H1 (cell line): ENCODE results near the gene CYB5B. TPM values are rescaled to one million over a fixed set of nuclear protein-coding genes. Genes with fewer than 3 reads are reported as not detected.

Experiments used
- CTCF ChIA-PET: fragments of 300-600 bp; sonication (Branson Sonifier 250); formaldehyde crosslinking; loops from one replicate; lab custom pipeline; 2021; ENCODE audit not compliant: partially characterized antibody; lab: Charles Lee
- POLR2A ChIA-PET: fragments of 300-600 bp; sonication (Branson Sonifier 250); formaldehyde crosslinking; loops from one replicate; lab custom pipeline; 2021; ENCODE audit warnings: inconsistent platforms; ENCODE audit not compliant: partially characterized antibody; lab: Charles Lee
- DNase-seq, 2 experiments: peaks; one replicate each; pipeline versions ENCODE4 v3.0.0 to v3.0.0-alpha.2; 2010 to 2022; ENCODE audit warnings: low spot score in 2 of 2, low read depth in 1 of 2, mixed read lengths in 1 of 2
- FAIRE-seq: peaks from 2 replicates; lab custom pipeline; 2011; peaks lifted over from hg19 to GRCh38; lab: Jason Lieb, UNC
- H2AFZ ChIP-seq: 2 replicates; pipeline ENCODE4 v1.8.1; 2012; ENCODE audit warnings: low read length, inconsistent platforms
- H2AK5ac ChIP-seq: 2 replicates; pipeline ENCODE4 v1.6.1; 2013; ENCODE audit warnings: low read depth, low read length
- H2BK120ac ChIP-seq: replicated peaks from 2 replicates; pipeline ENCODE3; 2013; ENCODE audit warnings: low read depth, low read length, inconsistent platforms
- H2BK12ac ChIP-seq: 2 replicates; pipeline ENCODE4 v1.6.1; 2013; ENCODE audit warnings: low read depth, low read length
- H2BK15ac ChIP-seq: 2 replicates; pipeline ENCODE4 v1.6.1; 2013; ENCODE audit warnings: low read length
- H2BK20ac ChIP-seq: 2 replicates; pipeline ENCODE4 v1.6.1; 2013; ENCODE audit warnings: low read length
- H2BK5ac ChIP-seq: 2 replicates; pipeline ENCODE4 v1.6.1; 2013; ENCODE audit warnings: low read depth, low read length
- H3K14ac ChIP-seq: 2 replicates; pipeline ENCODE4 v1.6.1; 2013; ENCODE audit warnings: inconsistent platforms; ENCODE audit not compliant: insufficient read length
- H3K18ac ChIP-seq: 2 replicates; pipeline ENCODE4 v1.6.1; 2013; ENCODE audit warnings: low read length; ENCODE audit errors: extremely low read depth
- H3K23ac ChIP-seq: 2 replicates; pipeline ENCODE4 v1.6.1; 2013; ENCODE audit warnings: inconsistent platforms; ENCODE audit not compliant: insufficient read length
- H3K23me2 ChIP-seq: 2 replicates; pipeline ENCODE4 v1.6.1; 2013; ENCODE audit warnings: low read depth, low read length
- H3K27ac ChIP-seq: 2 replicates; pipeline ENCODE4 v1.6.1; 2011; ENCODE audit warnings: low read depth, low read length, inconsistent platforms
- H3K27me3 ChIP-seq, 4 experiments: replicated peaks in 1 of 4; 1 replicate in 1 of 4; 2 replicates in 3 of 4; pipeline versions ENCODE4 v1.6.1 to v1.8.1; 2011 to 2013; ENCODE audit warnings: low read length in 3 of 4, mild to moderate bottlenecking in 3 of 4, inconsistent platforms in 2 of 4, mixed read lengths in 2 of 4, moderate library complexity in 1 of 4; ENCODE audit not compliant: control insufficient read depth in 3 of 4, insufficient read depth in 3 of 4; ENCODE audit errors: extremely low read depth in 1 of 4
- H3K36me3 ChIP-seq, 4 experiments: 2 replicates each; pipeline versions ENCODE4 v1.6.1 to v1.8.1; 2011 to 2013; ENCODE audit warnings: mild to moderate bottlenecking in 4 of 4, low read length in 3 of 4, moderate library complexity in 2 of 4, control low read depth in 1 of 4, inconsistent platforms in 1 of 4; ENCODE audit not compliant: insufficient read depth in 4 of 4, control insufficient read depth in 2 of 4
- H3K4ac ChIP-seq: replicated peaks from 2 replicates; pipeline ENCODE3; 2013; ENCODE audit warnings: low read length, low read depth, mixed read lengths, inconsistent platforms; ENCODE audit not compliant: insufficient read length
- H3K4me1 ChIP-seq, 4 experiments: replicated peaks in 1 of 4; 1 replicate in 1 of 4; 2 replicates in 3 of 4; pipeline versions ENCODE4 v1.6.1 to v1.8.1; 2011 to 2013; ENCODE audit warnings: low read length in 3 of 4, inconsistent platforms in 2 of 4, mixed read lengths in 1 of 4; ENCODE audit not compliant: insufficient read depth in 4 of 4, control insufficient read depth in 3 of 4
- H3K4me2 ChIP-seq, 2 experiments: 2 replicates each; pipeline versions ENCODE4 v1.6.1 to v1.8.1; 2011 to 2013; ENCODE audit warnings: low read depth in 2 of 2, low read length in 2 of 2, control low read depth in 1 of 2, inconsistent platforms in 1 of 2, mild to moderate bottlenecking in 1 of 2; ENCODE audit not compliant: insufficient read depth in 1 of 2
- H3K4me3 ChIP-seq, 4 experiments: fragments of 200-600, 300-600 bp in 1 of 4; sonication (generic), shearing (Covaris generic), sonication (Bioruptor Twin) in 1 of 4; 2 replicates each; pipeline versions ENCODE4 v1.5.1 to v1.8.1; 2011 to 2016; ENCODE audit warnings: low read length in 4 of 4, low read depth in 3 of 4, control low read depth in 2 of 4, inconsistent platforms in 2 of 4, mild to moderate bottlenecking in 2 of 4, mixed read lengths in 1 of 4, moderate library complexity in 1 of 4; ENCODE audit not compliant: insufficient read depth in 2 of 4; ENCODE audit errors: extremely low read depth in 1 of 4
- H3K56ac ChIP-seq: replicated peaks from 2 replicates; pipeline ENCODE3; 2013; ENCODE audit warnings: low read depth, mild to moderate bottlenecking, mixed read lengths, low read length, inconsistent platforms; ENCODE audit not compliant: insufficient read length
- H3K79me1 ChIP-seq: 2 replicates; pipeline ENCODE4 v1.6.1; 2013; ENCODE audit warnings: low read depth, low read length, control low read depth
- H3K79me2 ChIP-seq, 2 experiments: 2 replicates each; pipeline versions ENCODE4 v1.6.1 to v1.8.1; 2012 to 2013; ENCODE audit warnings: low read length in 2 of 2, mild to moderate bottlenecking in 2 of 2, inconsistent platforms in 1 of 2; ENCODE audit not compliant: insufficient read depth in 2 of 2, control insufficient read depth in 1 of 2
- H3K9ac ChIP-seq, 4 experiments: replicated peaks in 1 of 4; 1 replicate in 1 of 4; 2 replicates in 3 of 4; pipeline versions ENCODE4 v1.6.1 to v1.8.1; 2011 to 2013; ENCODE audit warnings: low read depth in 3 of 4, low read length in 3 of 4, control low read depth in 2 of 4, mild to moderate bottlenecking in 2 of 4, moderate library complexity in 2 of 4, inconsistent platforms in 1 of 4; ENCODE audit errors: extremely low read depth in 1 of 4
- H3K9me3 ChIP-seq, 2 experiments: 2 replicates each; pipeline versions ENCODE4 v1.6.1 to v1.8.1; 2012 to 2013; ENCODE audit warnings: mild to moderate bottlenecking in 2 of 2, moderate library complexity in 2 of 2, control low read depth in 1 of 2, inconsistent platforms in 1 of 2, low read depth in 1 of 2, low read length in 1 of 2, mixed read lengths in 1 of 2; ENCODE audit not compliant: insufficient read depth in 2 of 2
- H4K20me1 ChIP-seq, 2 experiments: replicated peaks in 1 of 2; 2 replicates each; pipeline versions ENCODE3 to v1.8.1; 2011 to 2013; ENCODE audit warnings: inconsistent platforms in 2 of 2, low read length in 2 of 2, mild to moderate bottlenecking in 1 of 2; ENCODE audit not compliant: insufficient read depth in 2 of 2, control insufficient read depth in 1 of 2
- H4K5ac ChIP-seq: 2 replicates; pipeline ENCODE4 v1.6.1; 2013; ENCODE audit warnings: low read length, low read depth, mixed read lengths, inconsistent platforms; ENCODE audit not compliant: insufficient read length
- H4K8ac ChIP-seq: 2 replicates; pipeline ENCODE4 v1.8.0; 2013; ENCODE audit warnings: mild to moderate bottlenecking, moderate library complexity, low read length, inconsistent platforms; ENCODE audit not compliant: insufficient read depth; ENCODE audit errors: extremely low read depth
- H4K91ac ChIP-seq: replicated peaks from 2 replicates; pipeline ENCODE3; 2013; ENCODE audit warnings: low read length, mixed read lengths, inconsistent platforms; ENCODE audit not compliant: insufficient read length
- MAFK ChIP-seq: IDR thresholded peaks from 2 replicates; pipeline ENCODE4 v1.6.1; 2012; ENCODE audit warnings: low read depth, mild to moderate bottlenecking, improper control_type of control experiment, low read length
- POLR2AphosphoS5 ChIP-seq: IDR thresholded peaks from 2 replicates; pipeline ENCODE4 v1.6.1; 2011; ENCODE audit warnings: low read depth, low read length
- RXRA ChIP-seq: IDR thresholded peaks from 2 replicates; pipeline ENCODE4 v1.6.1; 2011; ENCODE audit warnings: low read depth, mild to moderate bottlenecking, low read length, moderate library complexity; ENCODE audit not compliant: insufficient read depth
- SP1 ChIP-seq: IDR thresholded peaks from 2 replicates; pipeline ENCODE4 v1.6.1; 2011; ENCODE audit warnings: low read depth, low read length
- SP2 ChIP-seq: IDR thresholded peaks from 2 replicates; pipeline ENCODE4 v1.6.1; 2012; ENCODE audit warnings: mild to moderate bottlenecking, low read length, inconsistent platforms
- WGBS, 2 experiments: shearing (Covaris generic) in 1 of 2; methylation state at CpG; one replicate each; pipeline versions ENCODE4 v1.1.6 to v1.1.7; 2013 to 2015; ENCODE audit warnings: low lambda C conversion rate in 2 of 2, mixed read lengths in 2 of 2, inconsistent platforms in 1 of 2, low coverage in 1 of 2, missing lambda C conversion rate in 1 of 2; ENCODE audit not compliant: insufficient replicate concordance in 2 of 2, insufficient coverage in 1 of 2, insufficient read length in 1 of 2; ENCODE audit errors: extremely low coverage in 1 of 2, missing lambda C conversion rate in 1 of 2; 5-methylcytosine and 5-hydroxymethylcytosine counted together
- polyA plus RNA-seq, 7 experiments: library from polyadenylated mRNA; depleted of rRNA in 3 of 7; stranded (reverse) in 5 of 7; unstranded in 2 of 7; fragments of >200 nt in 5 of 7; fragments of 200-250 nt in 2 of 7; gene quantifications; 1 replicate in 5 of 7; 2 replicates in 1 of 7; 4 replicates in 1 of 7; pipeline versions ENCODE4 v1.2.1 to v1.2.3, GENCODE V29; 2011 to 2013; ENCODE audit warnings: missing spikeins in 2 of 7, mixed read lengths in 2 of 7
- total RNA-seq: library from RNA; stranded (reverse); fragmentation: NEBNext Ultra II Directional; extraction: Animal tissue kit (Norgen Biotek cat#: 25700); gene quantifications from 2 replicates; pipeline ENCODE4 v1.2.1, GENCODE V29; 2021

CYB5B gene
- total and polyA plus RNA-seq, 2 of the 8 experiments (the other 6 are each of a cell fraction or from before 2014, with no cell fraction given), result 108 to 127 TPM

- no peak overlapping the region for H3K27ac ChIP-seq
- CTCF ChIA-PET, result interaction anchor here (0.5 to 3.3 kb wide), 8 partner anchors 12 to 360 kb away, joined by 3 to 9 read pairs (median 4); partner anchors contain the start of genes CYB5B and NOB1
- TF ChIP-seq SP1 (no peak), SP2 (no peak), MAFK (no peak), POLR2AphosphoS5 (no peak), RXRA (no peak)
Measured at GRCh38 chr16:69393898-69394849, 30.2 kb upstream of the CYB5B start.

More at GRCh38 chr16:69393898-69394849, 30.2 kb upstream of the CYB5B start:
- H3K18ac ChIP-seq, result no peak overlapping the region
- no peaks in the 10 kb centered on the region for H3K27me3 ChIP-seq
- no peaks in the 10 kb centered on the region for H3K9me3 ChIP-seq
- H2AFZ ChIP-seq, result no peak overlapping the region
- DNase-seq (no peak), FAIRE-seq (no peak)
- H3K9ac ChIP-seq, result no peak overlapping the region
- no peak overlapping the region for H2BK20ac ChIP-seq
- H2BK15ac ChIP-seq, result no peak overlapping the region
- H3K14ac ChIP-seq, result no peak overlapping the region
- H3K36me3 ChIP-seq, result no peaks in the 10 kb centered on the region
- no peak overlapping the region for H4K5ac ChIP-seq
- H4K91ac ChIP-seq, result no peak overlapping the region
- no peak overlapping the region for H3K56ac ChIP-seq
- H2AK5ac ChIP-seq, result no peak overlapping the region
- H3K23ac ChIP-seq, result no peak overlapping the region
- POLR2A ChIA-PET, result interaction anchor here (1.0 kb wide), 1 partner anchor 13 kb away, joined by 3 read pairs; no protein-coding TSS in a partner anchor
- no peak overlapping the region for H2BK12ac ChIP-seq
- H3K79me1 ChIP-seq, result no peaks in the 10 kb centered on the region
- H2BK5ac ChIP-seq, result no peak overlapping the region
- no peak overlapping the region for H3K4me2 ChIP-seq
- no peak overlapping the region for H3K4ac ChIP-seq
- no peak overlapping the region for H4K8ac ChIP-seq
- H3K4me1 ChIP-seq, result peaks cover 0 to 2% (median under 1%) of the 10 kb centered on the region in 4 experiments; a peak in 2 of 7 replicates
- 87% methylated on average over 10 of the region's 10 CpGs; no CpG with 5 or more reads in 1 of the 2 experiments for WGBS, 2 experiments
- no peaks in the 10 kb centered on the region for H4K20me1 ChIP-seq
- H3K4me3 ChIP-seq, result no peak overlapping the region
- H3K23me2 ChIP-seq, result no peaks in the 10 kb centered on the region
- no peaks in the 10 kb centered on the region for H3K79me2 ChIP-seq
- H2BK120ac ChIP-seq, result no peak overlapping the region
